ENCODE measurements around the gene FAM177A1. TPM values are rescaled to one million over a fixed set of nuclear protein-coding genes. Genes with fewer than 3 reads are reported as not detected.

FAM177A1 gene
- 10 to 100 TPM; 25.2 to 47.0 (median 28.3) TPM for total RNA-seq
- polyA plus RNA-seq = 10 to 100 TPM; 17.5 to 24.2 (median 21.3) TPM
- long read RNA-seq, donor 1, transcript FAM177A1-201 (5 exons, 2,927 nt) = major isoform, 7 of 57 reads
- long read RNA-seq, donor 1, partial matches to known transcripts = 44 of 57 reads
- long read RNA-seq, donor 1, other reads (novel, unspliced or antisense) = 0 of 57 reads
- long read RNA-seq, donor 2, partial matches to known transcripts = 6 of 19 reads
- long read RNA-seq, donor 2, other reads (novel, unspliced or antisense) = 6 of 19 reads

- H3K9me3 ChIP-seq = no peaks in the 10 kb centered on the region
- H3K4me1 ChIP-seq = peaks cover 12 to 55% (median 28%) of the 10 kb centered on the region in 6 donors
- TF ChIP-seq CTCF (IDR thresholded peaks at IDR 0.05 in 8 of 11, conservative IDR thresholded peaks at IDR 0.05 in 3 of 11) = peak in 4 of 11 experiments; percentile 16 to 64 (median 52)
- TF ChIP-seq POLR2AphosphoS5 (IDR thresholded peaks at IDR 0.05) = peak; percentile 95 to 98 (median 97)
- TF ChIP-seq POLR2A (IDR thresholded peaks at IDR 0.05) = peak; percentile 81 to 92 (median 85)
- intact Hi-C loops (cut with DNase I; ENCODE audit: low total_unique reads) = no loop called here
- H3K36me3 ChIP-seq = peaks cover 0 to 25% (median 0%) of the 10 kb centered on the region in 6 donors
- WGBS, 5 donors = 0% methylated on average over 15 to 77 of the region's 77 CpGs
- no peaks in the 10 kb centered on the region for H3K27me3 ChIP-seq (replicated peaks in 1 of 7)
- peak within 1 kb of the TSS; percentile 93 to 99 (median 98) for H3K27ac ChIP-seq
- peak; percentile 100 for DNase-seq
- H3K4me3 ChIP-seq = peak within 1 kb of the TSS; percentile 62 to 88 (median 78)
These were observed at the start of gene FAM177A1 for GRCh38 chr14:35046048-35046750. Gene FAM177A1 (plus strand): TSS chr14:35046272. CDS start chr14:35046464, 192 bp downstream.

GRCh38 chr14:34997762-34998161 lies 48.3 kb upstream of the FAM177A1 start:
- H3K4me3 ChIP-seq = no peak overlapping the region
- TF ChIP-seq POLR2AphosphoS5 (IDR thresholded peaks at IDR 0.05) (no peak), CTCF (IDR thresholded peaks at IDR 0.05 in 8 of 11, conservative IDR thresholded peaks at IDR 0.05 in 3 of 11) (no peak), POLR2A (IDR thresholded peaks at IDR 0.05) (no peak)

GRCh38 chr14:34999500-34999899 lies 46.6 kb upstream of the FAM177A1 start:
- Histone ChIP-seq H3K27me3 (replicated peaks in 1 of 7) (no peaks in the 10 kb centered on the region), H3K9me3 (no peaks in the 10 kb centered on the region), H3K4me1 (peaks cover 0 to 17% (median 8%) of the 10 kb centered on the region in 6 donors), H3K27ac (no peak overlapping the region), H3K36me3 (peaks cover 0 to 81% (median 37%) of the 10 kb centered on the region in 6 donors), H3K4me3 (no peak overlapping the region)
- no peak for TF ChIP-seq POLR2AphosphoS5 (IDR thresholded peaks at IDR 0.05)
- TF ChIP-seq POLR2A (IDR thresholded peaks at IDR 0.05) = no peak
- no peak for TF ChIP-seq CTCF (IDR thresholded peaks at IDR 0.05 in 8 of 11, conservative IDR thresholded peaks at IDR 0.05 in 3 of 11)
- no peak for DNase-seq
- intact Hi-C loops (cut with DNase I; ENCODE audit: low total_unique reads) = no loop called here
- 94 to 100% (median 96%) methylated on average over 3 of the region's 3 CpGs for WGBS, 5 donors

More at GRCh38 chr14:34997762-34998161, 48.3 kb upstream of the FAM177A1 start:
- no peaks in the 10 kb centered on the region for H3K9me3 ChIP-seq
- peaks cover 0 to 32% (median 14%) of the 10 kb centered on the region in 6 donors for H3K4me1 ChIP-seq
- peak overlapping the region in 1 of 8 donors; percentile 6 for H3K27ac ChIP-seq
- intact Hi-C loops (cut with DNase I; ENCODE audit: low total_unique reads) = no loop called here
- H3K36me3 ChIP-seq = peaks cover 0 to 64% (median 29%) of the 10 kb centered on the region in 6 donors
- H3K27me3 ChIP-seq (replicated peaks in 1 of 7) = no peaks in the 10 kb centered on the region
- WGBS, 5 donors = 51 to 68% (median 67%) methylated on average over 3 of the region's 3 CpGs
- no peak for DNase-seq

- H3K9me3 ChIP-seq = no peaks in the 10 kb centered on the region
- intact Hi-C loops (cut with DNase I; ENCODE audit: low total_unique reads) = no loop called here
- H3K36me3 ChIP-seq = peaks cover 0 to 95% (median 42%) of the 10 kb centered on the region in 6 donors
- peaks cover 0 to 7% (median 0%) of the 10 kb centered on the region in 6 donors for H3K4me1 ChIP-seq
- TF ChIP-seq CTCF (IDR thresholded peaks at IDR 0.05 in 8 of 11, conservative IDR thresholded peaks at IDR 0.05 in 3 of 11) = no peak
- TF ChIP-seq POLR2A (IDR thresholded peaks at IDR 0.05) = no peak
- no peak for TF ChIP-seq POLR2AphosphoS5 (IDR thresholded peaks at IDR 0.05)
- no peaks in the 10 kb centered on the region for H3K27me3 ChIP-seq (replicated peaks in 1 of 7)
- DNase-seq = no peak
- no peak overlapping the region for H3K4me3 ChIP-seq
- no peak overlapping the region for H3K27ac ChIP-seq
- WGBS, 5 donors = 92 to 100% (median 98%) methylated on average over 2 of the region's 2 CpGs
These were observed 44.5 kb upstream of the FAM177A1 start for GRCh38 chr14:35001621-35002020.

Data from spleen (tissue), 13 donors.